GM18909 (cell line): ENCODE data around the gene UST.

Experiments
- ATAC-seq: cut with Tn5 transposase; IDR thresholded peaks from one replicate; pipeline ENCODE4 v1.9.1; 2021; ENCODE audit warnings: mild to moderate bottlenecking; ENCODE audit not compliant: unreplicated experiment, poor library complexity

UST gene, protein sequence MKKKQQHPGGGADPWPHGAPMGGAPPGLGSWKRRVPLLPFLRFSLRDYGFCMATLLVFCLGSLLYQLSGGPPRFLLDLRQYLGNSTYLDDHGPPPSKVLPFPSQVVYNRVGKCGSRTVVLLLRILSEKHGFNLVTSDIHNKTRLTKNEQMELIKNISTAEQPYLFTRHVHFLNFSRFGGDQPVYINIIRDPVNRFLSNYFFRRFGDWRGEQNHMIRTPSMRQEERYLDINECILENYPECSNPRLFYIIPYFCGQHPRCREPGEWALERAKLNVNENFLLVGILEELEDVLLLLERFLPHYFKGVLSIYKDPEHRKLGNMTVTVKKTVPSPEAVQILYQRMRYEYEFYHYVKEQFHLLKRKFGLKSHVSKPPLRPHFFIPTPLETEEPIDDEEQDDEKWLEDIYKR

DNA sequence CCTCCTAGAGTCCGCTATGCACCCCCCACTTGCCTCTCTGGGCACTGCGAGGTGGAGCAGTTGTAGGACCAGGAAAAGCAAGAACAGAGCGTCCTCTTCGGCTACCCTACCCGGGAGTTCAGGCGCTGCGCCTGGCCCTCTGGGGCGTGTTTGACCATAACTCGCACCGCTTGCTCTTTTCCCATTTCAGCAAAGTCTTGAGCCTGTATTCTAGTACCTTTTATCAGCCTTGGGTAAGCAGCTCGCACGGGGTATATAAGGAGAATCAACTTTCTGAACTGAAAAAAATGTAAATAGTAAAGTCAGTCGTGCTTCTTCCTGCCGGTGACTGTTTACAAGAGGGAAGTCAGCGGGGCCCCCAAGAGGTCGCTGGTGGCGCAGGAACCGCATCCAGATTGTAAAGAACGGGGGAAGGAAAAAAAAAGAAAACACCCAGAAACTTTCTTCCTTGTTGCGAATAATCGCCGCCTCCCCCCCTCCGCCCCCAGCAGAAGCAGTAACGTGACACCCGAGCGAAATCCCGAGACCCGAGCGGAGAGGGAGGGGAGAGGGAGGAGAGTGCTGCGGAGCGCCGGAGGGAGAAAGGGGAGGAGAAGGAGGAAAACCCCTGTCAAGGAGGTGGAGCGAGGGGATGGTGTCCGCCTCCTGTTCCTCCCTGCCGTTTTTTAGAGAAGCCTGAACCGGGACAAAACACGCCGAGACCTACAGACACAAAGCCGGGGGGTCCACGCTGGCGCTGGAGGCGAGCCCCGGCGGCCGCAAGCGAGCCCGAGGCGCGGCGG is at the start of gene UST:
Gene UST, plus strand, starts transcription at position 668 of the 782 bp plus-strand sequence. CDS start 401 bp downstream, outside the sequence.
- ATAC-seq, result peak; percentile 56

GRCh38 chr6:148697895-148698440 is 48.9 kb upstream of the UST start:
- ATAC-seq, result no peak

DNA sequence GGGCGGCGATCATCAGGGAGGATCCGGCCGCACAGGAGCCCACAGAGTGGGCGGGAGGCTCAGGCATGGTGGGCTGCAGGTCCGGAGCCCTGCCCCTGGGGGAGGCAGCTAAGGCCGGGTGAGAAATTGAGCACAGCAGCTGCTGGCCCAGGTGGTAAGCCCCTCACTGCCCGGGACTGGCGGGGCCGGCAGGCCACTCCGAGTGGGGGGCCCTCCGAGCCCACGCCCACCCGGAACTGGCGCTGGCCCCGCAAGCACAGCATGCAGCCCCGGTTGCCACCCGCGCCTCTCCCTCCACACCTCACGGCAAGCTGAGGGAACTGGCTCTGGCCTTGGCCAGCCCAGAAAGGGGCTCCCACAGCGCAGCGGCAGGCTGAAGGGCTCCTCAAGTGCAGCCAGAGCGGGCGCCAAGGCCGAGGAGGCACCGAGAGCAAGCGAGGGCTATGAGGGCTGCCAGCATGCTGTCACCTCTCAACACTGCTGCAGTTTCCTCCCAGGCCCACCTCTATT is 48.1 kb upstream of the UST start:
- ATAC-seq, result no peak

DNA sequence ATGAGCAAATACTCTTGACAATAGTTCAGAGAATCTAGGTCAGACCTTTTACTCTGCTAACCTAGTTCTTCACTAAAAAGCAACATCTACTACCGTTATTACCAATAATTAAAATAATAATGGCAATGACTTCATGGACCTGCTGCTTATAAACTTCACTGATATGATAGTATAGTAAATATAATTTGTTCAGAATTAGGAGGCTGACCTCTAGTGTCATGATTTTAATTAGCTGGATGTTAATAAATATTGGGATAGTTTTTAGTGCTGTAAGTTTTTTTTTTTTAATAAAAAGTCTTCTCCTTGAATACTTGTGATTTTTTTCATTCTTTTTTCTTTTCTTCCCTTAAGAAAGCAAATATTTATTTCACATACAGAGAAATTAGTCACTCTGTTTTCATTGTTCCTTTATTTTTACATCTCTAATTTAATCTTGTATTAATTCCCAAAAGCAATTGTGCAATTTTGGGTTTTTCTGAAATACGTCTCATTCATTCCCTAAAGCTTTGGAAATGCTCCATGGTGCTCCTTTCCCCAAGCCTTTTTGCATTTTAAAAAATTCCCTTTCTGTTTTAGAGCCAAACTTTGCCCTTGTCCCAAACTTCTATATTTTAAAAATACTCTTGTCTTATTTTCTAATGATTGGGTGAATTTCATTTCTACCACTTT is 46.6 kb upstream of the UST start:
- no peak for ATAC-seq

GRCh38 chr6:148700741-148701311 is 46.0 kb upstream of the UST start:
- ATAC-seq, result peak; percentile 84

- no peak for ATAC-seq
Observed at GRCh38 chr6:148701375-148701774, 45.5 kb upstream of the UST start.

GRCh38 chr6:148703900-148704299 is 42.9 kb upstream of the UST start:
- no peak for ATAC-seq

GRCh38 chr6:148704400-148705246 is 42.2 kb upstream of the UST start:
- ATAC-seq, result no peak

DNA sequence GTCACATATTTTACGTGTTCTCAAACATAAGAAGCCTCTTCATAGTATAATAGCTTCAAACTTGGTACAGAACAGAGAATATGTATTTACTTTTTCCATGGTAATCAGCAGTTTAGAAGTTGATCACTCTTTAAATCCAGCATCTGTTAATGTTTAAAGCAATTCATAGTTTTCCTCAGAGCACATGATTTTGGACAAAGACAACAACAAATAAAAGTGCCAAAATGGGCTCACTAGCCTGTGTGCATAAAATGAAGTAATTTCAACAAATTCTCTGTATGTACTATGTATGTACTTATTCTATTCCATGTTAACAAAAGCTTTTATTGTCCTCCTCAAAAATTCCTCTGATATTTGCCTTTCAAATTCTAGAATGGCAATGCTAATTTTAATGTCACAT is 38.1 kb upstream of the UST start:
- ATAC-seq, result no peak

GRCh38 chr6:148709577-148709976 is 37.3 kb upstream of the UST start:
- ATAC-seq, result no peak

DNA sequence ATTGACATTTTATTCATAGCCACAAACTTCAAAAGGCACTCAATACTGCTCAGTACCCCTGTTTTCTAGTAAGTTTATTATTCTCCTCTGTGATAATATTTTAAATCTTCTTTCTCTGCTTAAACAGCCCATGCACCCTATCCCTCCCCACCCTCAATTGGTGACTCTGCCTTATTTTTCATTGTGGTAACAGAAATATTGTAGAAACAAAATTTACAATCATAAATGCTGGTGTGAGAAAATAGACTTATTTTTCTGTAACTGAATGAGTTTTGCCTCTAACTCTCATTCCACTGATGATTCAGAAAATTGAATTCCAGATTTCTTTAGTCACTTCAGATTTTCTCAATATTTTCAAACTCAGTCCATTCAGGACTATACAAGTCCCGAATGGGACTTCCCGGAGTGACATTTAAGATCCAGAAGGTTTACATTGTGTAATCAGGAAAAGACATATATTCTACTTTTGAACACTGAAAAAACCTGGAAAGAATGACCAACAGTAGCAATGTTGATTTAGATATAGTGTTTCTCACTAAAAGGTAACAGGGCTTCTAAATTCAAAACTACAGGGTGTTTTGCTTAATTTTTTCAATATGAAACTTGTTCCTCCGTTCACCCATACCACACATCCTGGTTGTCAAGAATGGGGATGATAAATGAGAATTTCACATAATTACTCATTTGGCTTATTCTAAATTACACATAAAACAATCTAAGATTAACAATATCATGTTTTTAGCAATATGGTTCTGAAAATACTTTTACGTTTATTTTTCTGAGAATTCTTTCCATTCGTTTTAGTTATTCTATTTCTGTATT is 34.8 kb upstream of the UST start:
- ATAC-seq, result no peak

DNA sequence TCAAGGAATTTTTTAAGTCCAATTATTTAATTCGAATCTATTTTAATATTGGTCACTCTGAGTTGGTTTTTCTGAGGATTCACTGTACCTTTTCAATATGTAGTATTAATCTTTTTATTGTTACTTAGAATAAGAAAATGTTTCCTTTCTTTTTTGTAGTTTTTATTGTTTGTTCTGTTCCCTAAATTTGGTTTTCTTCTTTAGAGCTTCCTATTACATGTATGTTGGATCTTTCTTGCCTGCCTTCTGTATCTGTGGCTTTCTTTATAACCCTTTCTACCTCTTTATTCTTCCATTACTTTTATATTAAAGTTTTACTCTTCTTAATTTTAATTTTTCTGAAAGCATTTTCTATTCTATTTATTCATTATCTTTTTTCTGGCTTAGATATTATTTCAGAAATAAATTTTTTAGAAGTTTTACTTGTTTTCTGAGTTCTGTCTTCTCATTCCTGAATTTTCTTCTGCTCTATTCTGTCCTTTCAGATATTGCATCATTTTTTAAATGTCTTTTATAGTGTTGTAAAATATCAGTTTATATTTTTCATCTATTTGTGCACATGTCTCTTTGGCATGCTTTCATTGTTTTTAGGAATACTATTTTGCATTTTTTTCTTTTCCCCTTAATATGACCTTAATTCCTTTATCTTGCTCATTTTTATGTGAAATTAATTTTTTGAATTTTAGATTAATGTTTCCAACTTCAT is 33.6 kb upstream of the UST start:
- ATAC-seq, result no peak

DNA sequence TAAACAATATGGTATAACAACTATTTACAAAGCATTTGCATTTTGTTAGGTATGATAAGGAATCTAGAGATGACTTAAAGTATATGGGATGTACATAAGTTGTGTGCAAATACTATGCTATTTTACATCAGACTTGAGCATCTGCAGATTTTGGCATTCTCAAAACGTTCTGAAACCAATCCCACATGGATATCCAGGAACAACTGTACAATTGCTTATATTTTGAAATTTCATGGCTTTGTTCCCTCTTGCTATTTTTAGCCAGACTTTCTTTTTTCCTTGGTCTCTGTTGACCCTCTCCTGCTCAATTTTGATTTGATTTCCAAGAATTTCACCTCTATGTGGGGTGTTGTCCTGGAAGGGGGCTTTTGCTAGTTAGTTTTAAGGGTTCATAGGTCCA is 32.9 kb upstream of the UST start:
- no peak for ATAC-seq

GRCh38 chr6:148716811-148717210 is 30.0 kb upstream of the UST start:
- no peak for ATAC-seq

GRCh38 chr6:148720406-148720805 is 26.4 kb upstream of the UST start:
- no peak for ATAC-seq

DNA sequence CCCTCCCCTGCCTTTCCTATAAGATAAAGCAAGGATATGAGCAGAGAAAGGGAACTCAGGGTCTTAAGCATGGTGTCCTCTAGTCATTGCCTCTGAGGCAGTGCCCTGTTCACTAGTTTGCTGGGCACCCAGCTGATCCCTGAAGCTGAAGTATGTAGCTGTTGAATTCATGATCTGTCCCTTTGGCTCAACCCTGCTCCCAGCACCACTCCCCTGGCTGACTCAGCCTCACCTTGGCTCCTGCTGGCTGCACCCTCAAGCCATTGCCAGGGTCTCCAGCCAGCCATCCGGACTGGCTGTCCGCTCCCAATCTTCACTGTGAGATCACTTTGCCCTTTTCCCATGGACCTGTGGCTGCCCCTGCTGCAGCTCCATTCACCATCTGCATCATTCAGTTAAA is 25.9 kb upstream of the UST start:
- ATAC-seq, result no peak

DNA sequence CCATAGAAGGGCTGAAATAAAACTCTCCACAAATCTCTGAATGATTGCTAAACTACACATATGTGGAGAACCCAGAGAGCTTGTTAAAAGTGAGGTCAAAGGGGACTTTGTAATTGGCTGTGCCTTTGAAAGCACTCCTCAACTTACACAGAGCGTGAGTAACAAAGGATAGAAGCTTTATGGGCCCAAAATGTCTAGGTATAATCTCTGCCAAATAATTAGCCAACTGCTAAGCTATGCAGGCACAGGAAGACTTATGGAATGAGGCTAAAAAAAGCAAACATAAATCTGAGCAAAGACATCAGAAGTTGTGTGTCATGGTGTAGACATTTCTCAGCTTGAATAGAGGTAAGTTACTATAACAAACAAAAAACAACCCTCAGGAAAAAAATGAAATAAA is 23.3 kb upstream of the UST start:
- no peak for ATAC-seq

- ATAC-seq, result no peak
Observed at GRCh38 chr6:148724428-148724827, 22.4 kb upstream of the UST start.
